ENCODE measurements around the gene MEGF8. TPM values are rescaled to one million over a fixed set of nuclear protein-coding genes. Genes with fewer than 3 reads are reported as not detected.

Gene MEGF8
- total and polyA plus RNA-seq, 2 of the 13 experiments (the other 11 are each of a cell fraction or from before 2014, with no cell fraction given), result 4.0 to 8.8 TPM

DNA sequence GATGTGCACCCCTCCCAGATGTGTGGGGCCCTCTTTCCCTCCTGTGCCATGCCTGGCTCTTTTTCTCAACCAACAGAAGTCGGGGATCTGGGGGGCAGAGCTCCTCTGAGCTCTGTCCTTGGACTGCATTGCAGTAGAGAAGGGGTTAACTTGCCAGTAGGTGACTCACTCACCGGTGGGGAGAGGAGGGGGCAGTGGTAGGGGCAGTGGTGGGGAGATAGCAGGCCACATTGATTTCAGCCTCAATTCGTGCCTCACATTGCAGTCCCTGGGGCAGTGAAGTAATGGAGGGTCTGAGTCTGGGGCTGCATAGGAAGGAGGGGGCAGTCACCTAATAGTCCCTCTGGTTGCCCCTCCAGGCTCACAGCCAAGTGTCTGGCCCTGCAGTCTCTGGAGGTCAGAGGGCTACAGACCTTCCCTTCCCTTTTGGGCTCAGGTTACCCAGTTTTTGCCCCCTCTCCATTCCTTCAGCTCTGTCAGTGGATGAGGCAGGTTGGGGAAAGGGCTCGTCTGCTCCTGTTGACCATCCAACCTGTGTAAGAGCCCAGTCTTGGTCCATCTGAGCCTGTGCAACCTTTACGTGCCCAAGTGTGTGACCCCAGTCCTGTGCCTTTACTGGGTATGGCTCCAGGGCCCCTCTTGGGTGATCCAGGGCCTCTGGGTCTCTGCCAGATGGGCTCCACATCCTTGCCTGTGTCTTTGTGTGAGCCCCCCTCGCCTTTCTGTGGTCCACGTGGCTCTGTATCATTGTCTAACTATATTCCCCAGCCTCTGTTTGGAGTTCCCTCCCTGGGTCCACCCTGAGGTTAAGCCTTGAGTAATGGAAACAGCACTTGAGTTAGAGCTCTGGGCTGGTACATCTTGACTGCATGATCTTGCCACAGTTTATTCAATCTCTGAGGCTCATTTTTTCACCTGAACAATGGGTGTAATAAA, 43.3 kb upstream of the MEGF8 start (continued):
- TF ChIP-seq ZBTB42 (CRISPR knock-in tag; IDR thresholded peaks at IDR 0.05) (0 out of 2 replicates have a peak, but pooled peaks have one; percentile 37), ARHGAP35 (CRISPR knock-in tag; IDR thresholded peaks at IDR 0.05; ENCODE audit: borderline replicate concordance) (no peak), ZNF383 (CRISPR knock-in tag; IDR thresholded peaks at IDR 0.05; ENCODE audit: borderline replicate concordance) (no peak), TOPORS (CRISPR knock-in tag; IDR thresholded peaks at IDR 0.05) (no peak), ZNF746 (CRISPR knock-in tag; IDR thresholded peaks at IDR 0.05) (peak; percentile 59), ZNF670 (CRISPR knock-in tag; IDR thresholded peaks at IDR 0.05; ENCODE audit: borderline replicate concordance) (no peak), PATZ1 (CRISPR knock-in tag; IDR thresholded peaks at IDR 0.05) (peak; percentile 25; the same call in 1 of the 2 replicates), ZFY (CRISPR knock-in tag; IDR thresholded peaks at IDR 0.05) (no peak), ZNF607 (CRISPR knock-in tag; IDR thresholded peaks at IDR 0.05; ENCODE audit: borderline replicate concordance) (no peak), SMARCC2 (IDR thresholded peaks at IDR 0.05) (no peak), ZNF275 (CRISPR knock-in tag; IDR thresholded peaks at IDR 0.05; ENCODE audit: borderline replicate concordance) (no peak), ZFP41 (CRISPR knock-in tag; IDR thresholded peaks at IDR 0.05; ENCODE audit: borderline replicate concordance) (no peak), JUN (CRISPR knock-in tag; IDR thresholded peaks at IDR 0.05) (peak; percentile 91), GATAD2A (CRISPR knock-in tag; IDR thresholded peaks at IDR 0.05) (peak; percentile 50)
- TF ChIP-seq, protein P1, sequence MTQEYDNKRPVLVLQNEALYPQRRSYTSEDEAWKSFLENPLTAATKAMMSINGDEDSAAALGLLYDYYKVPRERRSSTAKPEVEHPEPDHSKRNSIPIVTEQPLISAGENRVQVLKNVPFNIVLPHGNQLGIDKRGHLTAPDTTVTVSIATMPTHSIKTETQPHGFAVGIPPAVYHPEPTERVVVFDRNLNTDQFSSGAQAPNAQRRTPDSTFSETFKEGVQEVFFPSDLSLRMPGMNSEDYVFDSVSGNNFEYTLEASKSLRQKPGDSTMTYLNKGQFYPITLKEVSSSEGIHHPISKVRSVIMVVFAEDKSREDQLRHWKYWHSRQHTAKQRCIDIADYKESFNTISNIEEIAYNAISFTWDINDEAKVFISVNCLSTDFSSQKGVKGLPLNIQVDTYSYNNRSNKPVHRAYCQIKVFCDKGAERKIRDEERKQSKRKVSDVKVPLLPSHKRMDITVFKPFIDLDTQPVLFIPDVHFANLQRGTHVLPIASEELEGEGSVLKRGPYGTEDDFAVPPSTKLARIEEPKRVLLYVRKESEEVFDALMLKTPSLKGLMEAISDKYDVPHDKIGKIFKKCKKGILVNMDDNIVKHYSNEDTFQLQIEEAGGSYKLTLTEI (CRISPR knock-in tag; conservative IDR thresholded peaks at IDR 0.05), result no peak
- TF ChIP-seq, protein P2, sequence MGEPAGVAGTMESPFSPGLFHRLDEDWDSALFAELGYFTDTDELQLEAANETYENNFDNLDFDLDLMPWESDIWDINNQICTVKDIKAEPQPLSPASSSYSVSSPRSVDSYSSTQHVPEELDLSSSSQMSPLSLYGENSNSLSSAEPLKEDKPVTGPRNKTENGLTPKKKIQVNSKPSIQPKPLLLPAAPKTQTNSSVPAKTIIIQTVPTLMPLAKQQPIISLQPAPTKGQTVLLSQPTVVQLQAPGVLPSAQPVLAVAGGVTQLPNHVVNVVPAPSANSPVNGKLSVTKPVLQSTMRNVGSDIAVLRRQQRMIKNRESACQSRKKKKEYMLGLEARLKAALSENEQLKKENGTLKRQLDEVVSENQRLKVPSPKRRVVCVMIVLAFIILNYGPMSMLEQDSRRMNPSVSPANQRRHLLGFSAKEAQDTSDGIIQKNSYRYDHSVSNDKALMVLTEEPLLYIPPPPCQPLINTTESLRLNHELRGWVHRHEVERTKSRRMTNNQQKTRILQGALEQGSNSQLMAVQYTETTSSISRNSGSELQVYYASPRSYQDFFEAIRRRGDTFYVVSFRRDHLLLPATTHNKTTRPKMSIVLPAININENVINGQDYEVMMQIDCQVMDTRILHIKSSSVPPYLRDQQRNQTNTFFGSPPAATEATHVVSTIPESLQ (CRISPR knock-in tag; conservative IDR thresholded peaks at IDR 0.05), result no peak
- TF ChIP-seq, protein P3, sequence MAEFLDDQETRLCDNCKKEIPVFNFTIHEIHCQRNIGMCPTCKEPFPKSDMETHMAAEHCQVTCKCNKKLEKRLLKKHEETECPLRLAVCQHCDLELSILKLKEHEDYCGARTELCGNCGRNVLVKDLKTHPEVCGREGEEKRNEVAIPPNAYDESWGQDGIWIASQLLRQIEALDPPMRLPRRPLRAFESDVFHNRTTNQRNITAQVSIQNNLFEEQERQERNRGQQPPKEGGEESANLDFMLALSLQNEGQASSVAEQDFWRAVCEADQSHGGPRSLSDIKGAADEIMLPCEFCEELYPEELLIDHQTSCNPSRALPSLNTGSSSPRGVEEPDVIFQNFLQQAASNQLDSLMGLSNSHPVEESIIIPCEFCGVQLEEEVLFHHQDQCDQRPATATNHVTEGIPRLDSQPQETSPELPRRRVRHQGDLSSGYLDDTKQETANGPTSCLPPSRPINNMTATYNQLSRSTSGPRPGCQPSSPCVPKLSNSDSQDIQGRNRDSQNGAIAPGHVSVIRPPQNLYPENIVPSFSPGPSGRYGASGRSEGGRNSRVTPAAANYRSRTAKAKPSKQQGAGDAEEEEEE (CRISPR knock-in tag; IDR thresholded peaks at IDR 0.05; ENCODE audit: borderline replicate concordance), result no peak
